GM18861 (cell line): ENCODE measurements around the gene ANP32A.
"Not testable (repeated sequence)": the region's sequence is repeated elsewhere in the genome, so short reads cannot be mapped to it uniquely, and the experiment has no call there.

Source experiments
- ATAC-seq: cut with Tn5 transposase; IDR thresholded peaks from one replicate; pipeline ENCODE4 v1.9.1; 2021; ENCODE audit not compliant: unreplicated experiment

ANP32A gene

GRCh38 chr15:68820295-68821189 lies at the start of gene ANP32A:
TSS of gene ANP32A (minus strand) at chr15:68820895. CDS start at chr15:68820751, 144 bp downstream.
- ATAC-seq, result peak; percentile 45

DNA sequence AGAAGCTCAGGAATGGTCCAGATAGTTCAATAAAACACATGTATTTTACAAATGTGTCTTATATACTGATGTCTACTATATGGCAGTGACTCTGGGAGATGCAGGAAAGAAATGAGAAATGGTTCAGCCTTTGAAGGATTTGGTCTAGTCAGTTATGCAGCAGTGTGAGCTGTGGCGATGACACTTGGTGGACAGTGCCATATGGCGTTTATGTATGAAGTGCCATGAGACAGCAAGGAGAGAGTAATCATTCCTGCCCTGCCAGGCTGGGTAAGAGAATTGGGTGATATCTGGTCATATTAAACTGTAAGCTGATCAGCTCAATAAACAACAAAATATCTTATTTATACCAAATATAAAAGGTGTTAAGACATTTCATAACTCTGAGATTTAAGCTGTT lies 47.6 kb upstream of the ANP32A start:
- no peak for ATAC-seq

DNA sequence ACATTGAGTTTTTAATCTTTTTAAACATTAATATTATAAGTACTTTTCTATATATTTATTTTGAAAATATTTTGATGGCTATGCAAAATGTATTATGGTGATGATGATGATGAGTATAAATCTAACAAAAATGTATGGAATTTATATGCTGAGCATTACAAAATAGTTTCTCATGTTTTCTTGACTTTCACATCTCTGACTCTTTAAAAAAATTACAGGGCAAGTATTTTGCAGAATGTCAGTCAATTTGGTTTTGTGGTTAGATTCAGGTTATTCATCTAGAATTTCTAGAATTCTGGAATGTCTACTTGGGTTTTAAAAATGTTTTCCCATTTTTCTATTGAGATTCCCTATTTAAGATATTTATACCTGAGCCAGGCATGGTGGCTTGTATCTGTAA lies 41.7 kb upstream of the ANP32A start:
- ATAC-seq, result no peak

DNA sequence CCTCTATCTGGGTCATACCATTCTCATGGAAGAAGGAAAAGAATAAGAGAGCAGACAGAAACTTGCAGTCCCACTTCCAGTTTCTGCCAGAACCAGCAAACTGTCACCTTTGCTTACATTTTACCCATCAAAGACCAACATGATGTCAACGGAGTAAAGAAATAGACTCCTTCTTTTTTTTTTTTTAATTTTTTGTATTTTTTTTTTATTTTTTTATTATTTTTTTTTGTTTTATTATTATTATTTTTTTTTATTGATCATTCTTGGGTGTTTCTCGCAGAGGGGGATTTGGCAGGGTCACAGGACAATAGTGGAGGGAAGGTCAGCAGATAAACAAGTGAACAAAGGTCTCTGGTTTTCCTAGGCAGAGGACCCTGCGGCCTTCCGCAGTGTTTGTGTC lies 38.0 kb upstream of the ANP32A start:
- ATAC-seq, result not testable (repeated sequence)

DNA sequence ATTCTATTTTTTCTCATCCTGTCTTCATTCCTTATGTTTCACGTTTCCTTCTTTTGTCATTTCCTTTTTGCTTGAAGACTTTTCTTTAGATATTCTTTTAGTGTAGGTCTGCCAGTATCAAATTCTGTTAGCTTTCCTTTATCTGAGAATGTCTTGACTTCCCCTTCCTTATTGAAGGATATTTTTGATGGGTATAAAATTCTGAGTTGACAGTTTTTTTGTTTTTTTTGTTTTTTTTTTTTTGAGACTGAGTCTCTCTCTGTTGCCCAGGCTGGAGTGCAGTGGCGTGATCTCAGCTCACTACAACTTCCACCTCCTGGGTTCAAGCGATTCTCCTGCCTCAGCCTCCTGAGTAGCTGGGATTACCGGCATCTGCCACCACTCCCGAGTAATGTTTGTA lies 36.7 kb upstream of the ANP32A start:
- not testable (repeated sequence) for ATAC-seq

GRCh38 chr15:68852461-68852860 lies 31.8 kb upstream of the ANP32A start:
- ATAC-seq, result no peak

GRCh38 chr15:68851971-68852370 lies 31.3 kb upstream of the ANP32A start:
- no peak for ATAC-seq

DNA sequence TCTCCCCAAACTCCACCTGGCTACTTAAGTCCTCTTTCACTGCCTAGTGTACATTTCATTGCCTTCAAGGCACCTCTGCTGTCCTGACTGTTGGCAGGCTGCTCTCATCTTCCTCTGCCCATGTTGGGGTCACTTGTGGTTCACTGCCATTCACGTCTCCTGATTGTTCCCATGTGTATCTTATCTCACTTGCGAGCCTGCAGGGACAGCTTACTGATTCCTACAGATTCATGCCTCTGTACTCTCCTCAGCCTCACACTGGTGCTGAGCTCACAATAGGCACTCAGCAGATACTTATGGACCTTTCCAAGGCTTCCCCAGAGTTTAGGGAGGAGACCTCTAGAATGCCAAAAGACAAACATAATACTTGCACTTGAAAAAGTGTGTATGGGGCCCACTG lies 28.8 kb upstream of the ANP32A start:
- ATAC-seq, result no peak

DNA sequence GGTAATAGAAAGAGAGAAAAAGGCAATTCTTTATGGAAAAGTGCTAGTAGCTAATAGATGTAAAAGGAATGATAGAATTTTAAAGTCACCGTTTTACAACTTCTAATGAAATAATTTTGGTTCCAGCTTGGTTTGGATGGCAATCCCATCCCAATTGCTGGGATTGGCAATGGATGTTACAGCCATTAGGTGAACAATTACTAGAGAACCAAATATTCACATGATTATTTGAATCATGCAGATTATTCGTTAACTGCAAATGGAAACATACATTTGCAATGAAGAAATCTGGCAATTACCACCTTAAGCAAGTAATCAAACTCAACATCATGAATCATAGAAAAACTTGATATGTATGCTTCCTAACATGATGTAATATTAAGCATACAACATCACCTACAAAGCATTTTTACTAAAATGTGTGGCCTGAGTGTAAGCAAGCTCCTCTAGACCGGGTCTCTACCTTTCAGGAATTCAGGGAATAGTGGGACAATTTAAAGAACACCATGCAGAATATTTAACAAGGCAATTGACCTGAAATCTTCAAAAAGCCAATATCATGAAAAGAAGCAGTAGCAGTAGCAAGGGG lies 26.2 kb upstream of the ANP32A start:
- ATAC-seq, result no peak

GRCh38 chr15:68844856-68845550 lies 24.3 kb upstream of the ANP32A start:
- ATAC-seq, result no peak

DNA sequence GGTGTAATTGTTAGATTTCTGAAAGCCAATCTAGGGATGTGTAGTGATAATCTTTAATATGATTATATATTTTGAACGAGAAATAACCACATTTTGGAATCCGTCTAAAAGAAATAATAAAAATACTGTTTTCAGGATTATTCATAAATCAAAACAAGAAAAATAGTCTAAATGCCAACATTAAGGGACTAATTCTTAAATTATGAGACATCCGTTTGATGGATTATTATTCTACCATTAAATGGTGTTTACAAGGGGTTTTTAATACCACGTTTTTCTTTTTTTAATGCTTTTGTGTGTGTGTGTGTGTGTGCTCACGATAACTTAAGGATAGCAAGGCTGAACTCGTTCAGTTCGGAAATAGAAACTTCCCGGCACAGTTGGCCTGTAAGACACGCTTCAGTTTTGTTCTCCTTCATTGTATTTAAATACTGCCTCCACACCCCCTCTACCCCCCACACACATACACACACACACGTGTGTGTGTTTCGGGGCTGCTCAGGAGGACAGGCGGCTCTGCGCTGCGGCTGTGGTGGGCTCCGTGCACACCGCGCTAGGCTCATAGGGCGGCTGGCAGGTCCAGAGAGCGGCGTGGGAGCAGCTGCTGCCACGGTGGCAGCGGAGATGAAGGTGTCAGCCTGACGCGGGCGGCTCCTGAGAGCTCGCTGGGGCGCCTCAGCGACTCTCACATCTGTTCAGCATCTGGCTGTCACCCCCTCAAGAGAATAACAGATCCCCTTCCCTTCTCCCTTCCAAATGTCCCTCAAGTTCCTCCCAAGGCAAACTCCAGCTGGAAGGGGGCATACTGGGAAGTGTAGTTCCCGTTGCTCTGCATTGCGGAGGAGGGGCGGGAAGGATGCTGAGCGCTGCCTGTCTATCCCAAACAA lies 23.0 kb upstream of the ANP32A start:
- no peak for ATAC-seq

DNA sequence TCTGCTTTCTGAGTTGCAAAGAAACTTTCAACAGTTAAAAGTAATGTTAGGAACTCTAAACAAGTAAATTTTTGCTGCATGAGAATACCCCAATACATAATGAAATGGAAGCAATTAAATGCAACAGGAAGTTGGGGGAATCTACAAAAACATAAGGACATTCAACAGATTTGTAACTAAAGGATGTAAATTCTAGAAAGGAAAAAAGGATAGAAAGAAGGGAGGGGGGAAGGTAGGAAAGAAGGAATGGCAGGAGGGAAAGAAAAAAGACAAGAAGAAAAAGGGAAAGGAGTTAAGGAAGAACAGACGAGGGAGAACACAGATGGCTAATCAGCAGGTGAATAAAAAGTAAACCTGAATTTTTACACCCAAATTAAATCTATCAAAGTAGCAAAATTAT lies 22.3 kb upstream of the ANP32A start:
- ATAC-seq, result no peak

GRCh38 chr15:68834346-68834745 lies 13.7 kb upstream of the ANP32A start:
- no peak for ATAC-seq

- ATAC-seq, result no peak
Observed at GRCh38 chr15:68833700-68834331, 13.1 kb upstream of the ANP32A start.

DNA sequence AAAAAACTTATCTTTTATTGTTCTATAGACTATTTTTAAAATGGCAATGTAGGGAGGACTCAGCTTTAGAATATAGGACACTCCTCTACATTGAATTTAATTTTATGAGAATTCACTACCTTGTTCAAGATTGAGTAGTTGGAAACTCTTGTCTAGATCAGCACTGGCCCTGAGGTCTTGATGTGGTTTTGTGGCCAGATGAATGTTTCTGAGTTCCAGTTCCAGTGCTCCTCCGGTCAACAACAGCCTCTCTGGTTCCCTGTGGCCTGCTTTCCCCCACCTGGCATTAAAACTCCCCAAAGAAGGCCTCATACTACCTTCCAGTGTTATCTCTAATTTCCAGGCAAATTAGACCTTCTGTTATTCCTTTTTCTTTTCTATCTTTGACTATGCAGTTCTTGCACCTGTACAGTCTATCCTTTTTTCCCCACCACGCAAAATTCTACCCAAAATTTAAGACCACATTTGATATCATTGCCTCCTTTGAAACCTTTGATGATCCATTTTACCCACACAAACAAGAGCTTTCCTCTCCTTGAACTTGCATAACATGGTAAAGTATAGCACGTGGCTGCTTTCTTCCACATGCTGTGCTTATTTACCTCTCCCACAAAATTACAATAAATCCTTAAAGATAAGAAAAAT lies 9.6 kb upstream of the ANP32A start:
- ATAC-seq, result no peak

DNA sequence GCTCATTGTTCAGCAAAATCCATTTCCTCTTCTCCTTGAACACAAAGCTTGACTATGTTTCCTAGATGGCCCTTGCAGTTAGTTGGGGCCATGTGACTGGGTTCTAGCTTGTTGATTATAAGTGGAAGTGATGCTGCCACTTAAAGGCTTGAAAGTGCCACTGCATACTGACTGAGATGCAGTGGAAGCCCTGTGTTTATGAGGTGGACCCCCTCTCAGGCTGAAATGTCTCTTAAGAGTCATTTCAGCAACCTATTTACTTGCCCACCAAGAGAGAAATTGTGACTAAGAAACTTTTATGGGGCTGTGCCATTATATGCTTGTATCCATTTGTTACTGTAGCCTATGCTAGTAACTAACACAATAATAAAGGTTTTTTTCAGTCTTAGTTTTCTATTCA lies 8.4 kb upstream of the ANP32A start:
- ATAC-seq, result no peak

GRCh38 chr15:68823561-68823960 lies 2.9 kb upstream of the ANP32A start:
- no peak for ATAC-seq

DNA sequence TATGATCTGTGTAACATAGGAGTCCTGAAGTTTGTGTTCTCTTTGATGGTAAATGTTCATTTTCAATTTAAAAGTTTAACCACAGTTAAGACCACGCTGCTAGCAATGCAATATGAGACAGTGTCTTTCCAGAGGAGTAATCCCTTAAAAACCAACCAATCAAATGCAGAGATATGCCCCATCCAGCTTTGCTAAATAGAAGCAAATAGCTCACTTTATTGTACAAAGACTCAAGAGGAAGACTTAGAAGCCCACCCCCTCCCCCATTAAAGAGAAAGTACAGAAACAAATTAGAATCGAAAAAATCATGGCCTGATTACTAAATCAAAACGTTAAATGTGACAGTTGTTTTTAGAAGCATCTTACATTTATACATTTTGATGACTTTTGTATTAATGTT lies 2.1 kb upstream of the ANP32A start:
- no peak for ATAC-seq

DNA sequence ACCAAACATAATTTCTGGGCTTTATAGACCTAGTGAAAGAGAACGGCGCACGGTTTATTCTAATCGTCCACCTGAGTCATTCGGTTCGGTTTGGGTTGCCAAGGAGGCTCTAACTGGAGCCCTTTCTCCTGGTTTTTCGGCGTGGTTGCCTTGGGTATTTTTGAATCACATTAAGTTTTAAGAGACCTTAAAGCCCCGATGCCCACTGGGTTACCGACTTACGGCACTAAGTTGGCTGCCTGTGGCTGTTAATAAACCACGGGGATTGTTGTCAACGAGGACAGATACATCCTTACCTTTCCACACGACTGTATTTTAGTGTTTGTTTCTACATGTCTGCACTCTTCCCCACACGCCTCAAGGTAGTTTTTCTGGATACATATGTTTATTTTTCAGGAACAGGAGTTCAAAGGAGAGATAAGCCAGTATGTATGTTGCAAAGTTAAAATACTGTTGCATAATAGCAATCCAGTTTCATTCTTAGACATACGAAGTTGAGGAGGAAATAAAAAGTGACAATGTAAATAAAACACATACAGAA lies 1.2 kb upstream of the ANP32A start:
- no peak for ATAC-seq
